Right lobe of liver (tissue), 4 donors: ENCODE data around the gene PELI2.

ENCODE experiments used
- POLR2A ChIP-seq: fragments of 450-650 bp; IDR thresholded peaks from one replicate; pipeline ENCODE4 v1.6.1; 2017; ENCODE audit warnings: antibody characterized with exemption, mild to moderate bottlenecking
- TF ChIP-seq, protein P1 (sequence below), 4 donors: fragments of 200-600 bp in 3 of 4; fragments of 450-650 bp in 1 of 4; IDR thresholded peaks; one replicate each; pipeline versions ENCODE4 v1.5.1 to v1.8.0; 2016 to 2022; ENCODE audit warnings: antibody characterized with exemption in 4 of 4, mild to moderate bottlenecking in 2 of 4
- donor health status: DM: no; HTN: no; CAD: no.
- donor health status: DM: no; HTN: no; CAD: no.
- donor health status: DM: no; HTN: yes; CAD: no.

DNA sequence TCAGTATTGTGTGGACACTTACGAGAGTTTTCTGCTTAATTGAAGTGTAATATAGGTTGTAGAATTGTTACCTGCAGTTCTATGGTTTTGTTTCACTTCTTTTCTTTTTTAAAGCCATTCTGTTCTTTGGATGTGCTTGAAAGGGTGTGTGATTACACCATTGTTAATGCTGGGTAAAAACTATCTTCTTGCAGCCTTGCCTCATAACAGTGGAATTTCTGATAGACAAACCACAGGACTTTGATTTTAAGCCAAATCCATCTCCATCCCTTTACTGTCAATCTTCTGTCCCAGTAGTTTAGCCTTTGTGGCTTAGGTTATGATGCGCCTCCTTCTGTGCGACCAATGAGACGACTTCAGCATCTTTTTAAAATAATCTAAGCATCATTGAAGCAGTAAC, 182.3 kb downstream of the PELI2 start:
- TF ChIP-seq, protein P1, sequence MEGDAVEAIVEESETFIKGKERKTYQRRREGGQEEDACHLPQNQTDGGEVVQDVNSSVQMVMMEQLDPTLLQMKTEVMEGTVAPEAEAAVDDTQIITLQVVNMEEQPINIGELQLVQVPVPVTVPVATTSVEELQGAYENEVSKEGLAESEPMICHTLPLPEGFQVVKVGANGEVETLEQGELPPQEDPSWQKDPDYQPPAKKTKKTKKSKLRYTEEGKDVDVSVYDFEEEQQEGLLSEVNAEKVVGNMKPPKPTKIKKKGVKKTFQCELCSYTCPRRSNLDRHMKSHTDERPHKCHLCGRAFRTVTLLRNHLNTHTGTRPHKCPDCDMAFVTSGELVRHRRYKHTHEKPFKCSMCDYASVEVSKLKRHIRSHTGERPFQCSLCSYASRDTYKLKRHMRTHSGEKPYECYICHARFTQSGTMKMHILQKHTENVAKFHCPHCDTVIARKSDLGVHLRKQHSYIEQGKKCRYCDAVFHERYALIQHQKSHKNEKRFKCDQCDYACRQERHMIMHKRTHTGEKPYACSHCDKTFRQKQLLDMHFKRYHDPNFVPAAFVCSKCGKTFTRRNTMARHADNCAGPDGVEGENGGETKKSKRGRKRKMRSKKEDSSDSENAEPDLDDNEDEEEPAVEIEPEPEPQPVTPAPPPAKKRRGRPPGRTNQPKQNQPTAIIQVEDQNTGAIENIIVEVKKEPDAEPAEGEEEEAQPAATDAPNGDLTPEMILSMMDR (IDR thresholded peaks at IDR 0.05) = no peak
- TF ChIP-seq POLR2A = no peak
